Colonic mucosa (tissue), 4 donors: Measurements from ENCODE around the gene MAPK4. TPM values are rescaled to one million over a fixed set of nuclear protein-coding genes. Genes with fewer than 3 reads are reported as not detected.

ENCODE experiments used
- DNase-seq: peaks from one replicate; pipeline ENCODE4 v3.0.0-alpha.2; 2020
- H3K27ac ChIP-seq: fragments of 200-600 bp; one replicate; pipeline ENCODE4 v1.8.0; 2021
- H3K27me3 ChIP-seq: fragments of 200-600 bp; one replicate; pipeline ENCODE4 v1.8.0; 2021
- H3K36me3 ChIP-seq: fragments of 200-600 bp; one replicate; pipeline ENCODE4 v1.8.0; 2021
- H3K4me1 ChIP-seq: fragments of 200-600 bp; one replicate; pipeline ENCODE4 v1.8.0; 2021; ENCODE audit warnings: mild to moderate bottlenecking
- H3K4me3 ChIP-seq: fragments of 200-600 bp; one replicate; pipeline ENCODE4 v1.8.0; 2021
- H3K9ac ChIP-seq, 2 donors: one replicate each; pipeline ENCODE4 v1.7.0; 2013; ENCODE audit warnings: control low read depth in 2 of 2, low read depth in 2 of 2, low read length in 2 of 2
- H3K9me3 ChIP-seq: fragments of 200-600 bp; one replicate; pipeline ENCODE4 v1.8.0; 2021
- CTCF ChIP-seq: fragments of 200-600 bp; IDR thresholded peaks from one replicate; pipeline ENCODE4 v1.8.0; 2022; ENCODE audit warnings: antibody characterized with exemption, mild to moderate bottlenecking
- intact Hi-C: fragments of 100-400 bp; cut with DNase I; formaldehyde crosslinking; loops from one replicate; pipeline ENCODE4 v1.14.1; 2022
- total RNA-seq, 2 donors: library from RNA; stranded (reverse); fragmentation: NEBNext Ultra II Directional in 1 of 2; extraction: Animal tissue kit (Norgen Biotek cat#: 25700) in 1 of 2; gene quantifications; one replicate each; pipeline ENCODE4 v1.2.1, GENCODE V29; 2021
- donor health status: healthy.
- donor health status: DM: no; HTN: no; CAD: no.
- donor health status: DM: no; HTN: no; CAD: no.

The MAPK4 gene
- total RNA-seq, 2 donors from 2014 or later: 0.27 to 1.8 TPM

GRCh38 chr18:50610349-50610748, 50.5 kb downstream of the MAPK4 start:
- Histone ChIP-seq H3K27me3 (no peaks in the 10 kb centered on the region), H3K9ac (no peak overlapping the region), H3K36me3 (no peaks in the 10 kb centered on the region), H3K4me1 (no peaks in the 10 kb centered on the region), H3K4me3 (no peak overlapping the region), H3K27ac (no peak overlapping the region), H3K9me3 (no peaks in the 10 kb centered on the region)
- no peak for DNase-seq
- intact Hi-C loops: no loop called here
- TF ChIP-seq CTCF: no peak

GRCh38 chr18:50611529-50611941, 51.6 kb downstream of the MAPK4 start:
- H3K4me3 ChIP-seq: no peak overlapping the region
- no peak overlapping the region for H3K9ac ChIP-seq
- no peak for TF ChIP-seq CTCF
- H3K27me3 ChIP-seq: no peaks in the 10 kb centered on the region
- H3K9me3 ChIP-seq: no peaks in the 10 kb centered on the region
- H3K4me1 ChIP-seq: no peaks in the 10 kb centered on the region
- intact Hi-C loops: no loop called here
- H3K27ac ChIP-seq: no peak overlapping the region
- H3K36me3 ChIP-seq: no peaks in the 10 kb centered on the region
- no peak for DNase-seq

- H3K4me1 ChIP-seq: no peaks in the 10 kb centered on the region
- no peak overlapping the region for H3K9ac ChIP-seq
- no peaks in the 10 kb centered on the region for H3K9me3 ChIP-seq
- H3K36me3 ChIP-seq: no peaks in the 10 kb centered on the region
- intact Hi-C loops: no loop called here
- H3K27ac ChIP-seq: no peak overlapping the region
- no peak overlapping the region for H3K4me3 ChIP-seq
- no peak for TF ChIP-seq CTCF
- no peak for DNase-seq
- H3K27me3 ChIP-seq: no peaks in the 10 kb centered on the region
These were observed 55.0 kb downstream of the MAPK4 start for GRCh38 chr18:50614838-50615237.

GRCh38 chr18:50616484-50617048, 56.7 kb downstream of the MAPK4 start:
- Histone ChIP-seq H3K4me3 (no peak overlapping the region), H3K9me3 (no peaks in the 10 kb centered on the region), H3K4me1 (no peaks in the 10 kb centered on the region), H3K27ac (no peak overlapping the region), H3K9ac (no peak overlapping the region), H3K27me3 (no peaks in the 10 kb centered on the region), H3K36me3 (no peaks in the 10 kb centered on the region)
- intact Hi-C loops: no loop called here
- no peak for DNase-seq
- TF ChIP-seq CTCF: no peak

- H3K4me3 ChIP-seq: no peak overlapping the region
- no peak for DNase-seq
- intact Hi-C loops: no loop called here
- no peak overlapping the region for H3K9ac ChIP-seq
- no peaks in the 10 kb centered on the region for H3K4me1 ChIP-seq
- H3K9me3 ChIP-seq: no peaks in the 10 kb centered on the region
- H3K36me3 ChIP-seq: no peaks in the 10 kb centered on the region
- no peaks in the 10 kb centered on the region for H3K27me3 ChIP-seq
- TF ChIP-seq CTCF: no peak
- H3K27ac ChIP-seq: no peak overlapping the region
These were observed 60.0 kb downstream of the MAPK4 start for GRCh38 chr18:50619861-50620275.
